HFFc6 (cell line): ENCODE measurements around the gene CLPSL2. TPM values are rescaled to one million over a fixed set of nuclear protein-coding genes. Genes with fewer than 3 reads are reported as not detected.
A peak's percentile ranks its signal among the peaks of the same experiment; 100 is the strongest.

Experiments
- DNase-seq: peaks from one replicate; pipeline ENCODE4 v3.0.0-alpha.2; 2018
- H3K27ac Mint-ChIP-seq: 2 replicates; pipeline ENCODE4 v1.8.0; 2020; ENCODE audit warnings: mild to moderate bottlenecking, mixed read lengths
- H3K27me3 Mint-ChIP-seq: 2 replicates; pipeline ENCODE4 v1.8.0; 2021; ENCODE audit warnings: mild to moderate bottlenecking, moderate library complexity, mixed read lengths; ENCODE audit not compliant: insufficient read depth
- H3K36me3 Mint-ChIP-seq: 2 replicates; pipeline ENCODE4 v1.8.0; 2021; ENCODE audit warnings: low read depth, mixed read lengths
- H3K4me1 Mint-ChIP-seq: 2 replicates; pipeline ENCODE4 v1.8.0; 2020; ENCODE audit warnings: low read depth, mixed read lengths
- H3K4me3 Mint-ChIP-seq: 2 replicates; pipeline ENCODE4 v1.8.0; 2020; ENCODE audit warnings: mild to moderate bottlenecking, moderate library complexity, mixed read lengths
- H3K9me3 Mint-ChIP-seq: 2 replicates; pipeline ENCODE4 v1.8.0; 2020; ENCODE audit warnings: mild to moderate bottlenecking, mixed read lengths
- CTCF ChIP-seq: fragments of 200-600 bp; sonication (generic); IDR thresholded peaks from 2 replicates; pipeline ENCODE4 v1.5.0; 2021; ENCODE audit warnings: antibody characterized with exemption, mild to moderate bottlenecking
- long read RNA-seq: library from polyadenylated mRNA; unstranded; transcript quantifications from one replicate; pipeline ENCODE4 v2.0.0, GENCODE V29; 2019
- total RNA-seq, 6 experiments: library from RNA; stranded (reverse); fragmentation: NEBNext Ultra II Directional; extraction: Animal tissue kit (Norgen Biotek cat#: 25700); gene quantifications; 2 replicates in 1 of 6; 3 replicates in 5 of 6; pipeline ENCODE4 v1.2.3, GENCODE V29; 2021

Gene CLPSL2
- total RNA-seq, result not detected
- long read RNA-seq, result 0 reads

GRCh38 chr6:35776364-35777215 lies at the start of gene CLPSL2:
Gene CLPSL2, plus strand, starts transcription at chr6:35776598. Its CDS starts 21 bp downstream, at chr6:35776619.
- no peak within 1 kb of the TSS for H3K4me3 Mint-ChIP-seq
- H3K4me1 Mint-ChIP-seq, result no peaks in the 10 kb centered on the region
- H3K36me3 Mint-ChIP-seq, result no peaks in the 10 kb centered on the region
- no peaks in the 10 kb centered on the region for H3K9me3 Mint-ChIP-seq
- DNase-seq, result no peak
- TF ChIP-seq CTCF, result no peak
- peaks cover 35% of the 10 kb centered on the region for H3K27me3 Mint-ChIP-seq
- no peak within 1 kb of the TSS for H3K27ac Mint-ChIP-seq

- Mint-ChIP-seq H3K4me3 (peak overlapping the region; percentile 79), H3K27ac (peak overlapping the region; percentile 66), H3K4me1 (peaks cover 30% of the 10 kb centered on the region), H3K27me3 (peaks cover 1% of the 10 kb centered on the region), H3K36me3 (no peaks in the 10 kb centered on the region), H3K9me3 (no peaks in the 10 kb centered on the region)
- peak; percentile 41 for DNase-seq
- TF ChIP-seq CTCF, result no peak
Measured at GRCh38 chr6:35727231-35727934, 49.0 kb upstream of the CLPSL2 start.

- H3K4me3 Mint-ChIP-seq, result peak overlapping the region; percentile 85
- no peaks in the 10 kb centered on the region for H3K9me3 Mint-ChIP-seq
- peak overlapping the region; percentile 89 for H3K27ac Mint-ChIP-seq
- H3K27me3 Mint-ChIP-seq, result peaks cover 1% of the 10 kb centered on the region
- TF ChIP-seq CTCF, result no peak; the same call in 1 of the 2 replicates
- peak; percentile 88 for DNase-seq
- no peaks in the 10 kb centered on the region for H3K36me3 Mint-ChIP-seq
- peaks cover 36% of the 10 kb centered on the region for H3K4me1 Mint-ChIP-seq
Measured at GRCh38 chr6:35727935-35728682, 48.3 kb upstream of the CLPSL2 start.

- Mint-ChIP-seq H3K4me1 (peaks cover 36% of the 10 kb centered on the region), H3K4me3 (peak overlapping the region; percentile 85), H3K27ac (peak overlapping the region; percentile 89; the same call in 1 of the 2 replicates)
Measured at GRCh38 chr6:35728683-35729678, 47.4 kb upstream of the CLPSL2 start.

More at GRCh38 chr6:35728683-35729678, 47.4 kb upstream of the CLPSL2 start:
- H3K27me3 Mint-ChIP-seq, result peaks cover 1% of the 10 kb centered on the region
- DNase-seq, result no peak
- TF ChIP-seq CTCF, result no peak; the same call in 1 of the 2 replicates
- H3K36me3 Mint-ChIP-seq, result no peaks in the 10 kb centered on the region
- H3K9me3 Mint-ChIP-seq, result no peaks in the 10 kb centered on the region
